ENCODE results near the gene SLF1. TPM values are rescaled to one million over a fixed set of nuclear protein-coding genes. Genes with fewer than 3 reads are reported as not detected.

The SLF1 gene
- total and polyA plus RNA-seq, 2 of the 8 experiments (the other 6 are each of a cell fraction or from before 2014, with no cell fraction given) = 4.8 to 15.7 TPM

DNA sequence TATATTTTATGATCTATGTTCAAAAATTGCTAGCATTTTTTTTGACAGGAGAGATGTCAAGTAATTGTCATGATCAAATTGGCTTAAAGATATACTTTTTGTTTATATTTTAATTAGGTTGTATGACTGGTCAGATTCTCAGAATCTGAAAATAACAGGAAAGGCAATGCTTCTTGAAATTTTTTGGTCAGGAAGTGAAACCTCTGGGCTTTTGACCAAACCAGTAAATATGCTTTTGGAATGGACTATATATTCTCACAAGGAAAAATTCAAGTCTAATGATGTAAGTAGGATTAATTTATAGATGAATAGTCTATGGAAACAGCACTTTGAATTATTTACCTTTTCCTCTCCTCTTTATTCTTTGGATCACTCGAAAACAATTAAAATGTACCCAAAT is 52.3 kb downstream of the SLF1 start:
- Histone ChIP-seq H3K79me1 (ENCODE audit: low read depth, low read length) (no peaks in the 10 kb centered on the region), H3K79me2 (ENCODE audit: control insufficient read depth in 1 of 2, insufficient read depth in 2 of 2, low read length in 2 of 2) (no peaks in the 10 kb centered on the region), H3K36me3 (ENCODE audit: control insufficient read depth in 2 of 4, insufficient read depth in 4 of 4, low read length in 3 of 4) (peaks cover 0 to 10% (median under 1%) of the 10 kb centered on the region in 4 experiments; a peak in 2 of 8 replicates), H3K27me3 (replicated peaks in 1 of 4; ENCODE audit: control insufficient read depth in 3 of 4, extremely low read depth in 1 of 4, insufficient read depth in 3 of 4, low read length in 3 of 4) (no peaks in the 10 kb centered on the region), H3K4me1 (replicated peaks in 1 of 4; ENCODE audit: control insufficient read depth in 3 of 4, insufficient read depth in 4 of 4, low read length in 3 of 4) (no peaks in the 10 kb centered on the region), H2AK5ac (ENCODE audit: low read depth, low read length) (no peak overlapping the region), H2AFZ (ENCODE audit: low read length) (no peak overlapping the region), H2BK12ac (ENCODE audit: low read depth, low read length) (no peak overlapping the region), H4K20me1 (replicated peaks in 1 of 2; ENCODE audit: control insufficient read depth in 1 of 2, insufficient read depth in 2 of 2, low read length in 2 of 2) (no peaks in the 10 kb centered on the region), H3K18ac (ENCODE audit: extremely low read depth, low read length) (no peak overlapping the region), H2BK5ac (ENCODE audit: low read depth, low read length) (no peak overlapping the region), H4K8ac (ENCODE audit: extremely low read depth, insufficient read depth, low read length) (no peak overlapping the region), H3K14ac (ENCODE audit: insufficient read length) (no peak overlapping the region), H2BK20ac (ENCODE audit: low read length) (no peak overlapping the region), H3K4me3 (ENCODE audit: extremely low read depth in 1 of 4, insufficient read depth in 2 of 4, low read depth in 3 of 4, low read length in 4 of 4) (no peak overlapping the region), H3K9ac (replicated peaks in 1 of 4; ENCODE audit: extremely low read depth in 1 of 4, low read depth in 3 of 4, low read length in 3 of 4) (no peak overlapping the region), H4K91ac (replicated peaks; ENCODE audit: insufficient read length, low read length) (no peak overlapping the region), H3K9me3 (ENCODE audit: insufficient read depth in 2 of 2, low read depth in 1 of 2, low read length in 1 of 2) (no peaks in the 10 kb centered on the region), H4K5ac (ENCODE audit: insufficient read length, low read depth, low read length) (no peak overlapping the region), H3K23me2 (ENCODE audit: low read depth, low read length) (no peaks in the 10 kb centered on the region), H3K56ac (replicated peaks; ENCODE audit: insufficient read length, low read depth, low read length) (no peak overlapping the region), H3K4me2 (ENCODE audit: insufficient read depth in 1 of 2, low read depth in 2 of 2, low read length in 2 of 2) (no peak overlapping the region), H2BK15ac (ENCODE audit: low read length) (no peak overlapping the region), H3K4ac (replicated peaks; ENCODE audit: insufficient read length, low read depth, low read length) (no peak overlapping the region), H3K23ac (ENCODE audit: insufficient read length) (no peak overlapping the region), H2BK120ac (replicated peaks; ENCODE audit: low read depth, low read length) (no peak overlapping the region), H3K27ac (ENCODE audit: low read depth, low read length) (no peak overlapping the region)
- POLR2A ChIA-PET (ENCODE audit: partially characterized antibody) = no interaction called here
- WGBS, 2 experiments (ENCODE audit: extremely low coverage in 1 of 2, insufficient coverage in 1 of 2, insufficient read length in 1 of 2, insufficient replicate concordance in 2 of 2, low coverage in 1 of 2, low lambda C conversion rate in 2 of 2, missing lambda C conversion rate in 1 of 2) = 92% methylated on average over 1 of the region's 1 CpG; no CpG with 5 or more reads in 1 of the 2 experiments
- DNase-seq (ENCODE audit: low read depth in 1 of 2, low spot score in 2 of 2) (no peak), FAIRE-seq (no peak)
- CTCF ChIA-PET (ENCODE audit: partially characterized antibody) = no interaction called here
- TF ChIP-seq TEAD4 (IDR thresholded peaks at IDR 0.05; ENCODE audit: low read depth, low read length) (no peak), MAFK (IDR thresholded peaks at IDR 0.05; ENCODE audit: low read depth, low read length) (no peak), CEBPB (IDR thresholded peaks at IDR 0.05; ENCODE audit: low read depth, low read length) (no peak), TAF7 (optimal IDR thresholded peaks at IDR 0.05; ENCODE audit: borderline replicate concordance, low read depth, low read length) (no peak), FOSL1 (IDR thresholded peaks at IDR 0.05; ENCODE audit: insufficient read depth, low read depth, low read length) (no peak), KDM4A (IDR thresholded peaks at IDR 0.05; ENCODE audit: low read depth, low read length, severe bottlenecking) (no peak), TCF12 (IDR thresholded peaks at IDR 0.05; ENCODE audit: low read depth, low read length) (no peak), NRF1 (IDR thresholded peaks at IDR 0.05; ENCODE audit: low read depth, low read length) (no peak), CBX8 (IDR thresholded peaks at IDR 0.05; ENCODE audit: borderline replicate concordance, low read depth, low read length) (no peak)
- TF ChIP-seq, protein P1, sequence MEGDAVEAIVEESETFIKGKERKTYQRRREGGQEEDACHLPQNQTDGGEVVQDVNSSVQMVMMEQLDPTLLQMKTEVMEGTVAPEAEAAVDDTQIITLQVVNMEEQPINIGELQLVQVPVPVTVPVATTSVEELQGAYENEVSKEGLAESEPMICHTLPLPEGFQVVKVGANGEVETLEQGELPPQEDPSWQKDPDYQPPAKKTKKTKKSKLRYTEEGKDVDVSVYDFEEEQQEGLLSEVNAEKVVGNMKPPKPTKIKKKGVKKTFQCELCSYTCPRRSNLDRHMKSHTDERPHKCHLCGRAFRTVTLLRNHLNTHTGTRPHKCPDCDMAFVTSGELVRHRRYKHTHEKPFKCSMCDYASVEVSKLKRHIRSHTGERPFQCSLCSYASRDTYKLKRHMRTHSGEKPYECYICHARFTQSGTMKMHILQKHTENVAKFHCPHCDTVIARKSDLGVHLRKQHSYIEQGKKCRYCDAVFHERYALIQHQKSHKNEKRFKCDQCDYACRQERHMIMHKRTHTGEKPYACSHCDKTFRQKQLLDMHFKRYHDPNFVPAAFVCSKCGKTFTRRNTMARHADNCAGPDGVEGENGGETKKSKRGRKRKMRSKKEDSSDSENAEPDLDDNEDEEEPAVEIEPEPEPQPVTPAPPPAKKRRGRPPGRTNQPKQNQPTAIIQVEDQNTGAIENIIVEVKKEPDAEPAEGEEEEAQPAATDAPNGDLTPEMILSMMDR (IDR thresholded peaks at IDR 0.05; ENCODE audit: control extremely low read depth in 1 of 3, insufficient read depth in 1 of 3, low read depth in 1 of 3, low read length in 3 of 3) = no peak
